EH (cell line): ENCODE measurements around the gene EIF4E2.

ENCODE experiments used
- DNase-seq: peaks from one replicate; pipeline ENCODE4 v3.0.0-alpha.2; 2015; ENCODE audit warnings: low read depth

EIF4E2 gene

GRCh38 chr2:232538671-232539070 is 11.8 kb upstream of the EIF4E2 start:
- DNase-seq: no peak

GRCh38 chr2:232539298-232540231 is 10.9 kb upstream of the EIF4E2 start, which contains the start of gene CHRNG:
CHRNG (plus strand) TSS chr2:232539692; CDS start chr2:232539748, 56 bp downstream.
- no peak for DNase-seq

- no peak for DNase-seq
Observed at GRCh38 chr2:232540441-232541041, 9.9 kb upstream of the EIF4E2 start.

- DNase-seq: no peak
Observed at GRCh38 chr2:232541195-232541960, 9.1 kb upstream of the EIF4E2 start.

- no peak for DNase-seq
Observed at GRCh38 chr2:232541961-232542714, 8.4 kb upstream of the EIF4E2 start.

GRCh38 chr2:232542715-232543467 is 7.6 kb upstream of the EIF4E2 start:
- DNase-seq: no peak

- no peak for DNase-seq
Observed at GRCh38 chr2:232543491-232543890, 7.0 kb upstream of the EIF4E2 start.

- no peak for DNase-seq
Observed at GRCh38 chr2:232543928-232544631, 6.4 kb upstream of the EIF4E2 start.

- no peak for DNase-seq
Observed at GRCh38 chr2:232544674-232545073, 5.8 kb upstream of the EIF4E2 start.

- no peak for DNase-seq
Observed at GRCh38 chr2:232545511-232546375, 4.7 kb upstream of the EIF4E2 start.

- DNase-seq: no peak
Observed at GRCh38 chr2:232547991-232548390, 2.5 kb upstream of the EIF4E2 start.

- peak; percentile 9 for DNase-seq
Observed at GRCh38 chr2:232549655-232550353, 685 bp upstream of the EIF4E2 start.

GRCh38 chr2:232551250-232551638 is 755 bp downstream of the EIF4E2 start:
- DNase-seq: no peak

GRCh38 chr2:232551776-232552175 is 1.3 kb downstream of the EIF4E2 start:
- no peak for DNase-seq

- no peak for DNase-seq
Observed at GRCh38 chr2:232556426-232556825, 5.9 kb downstream of the EIF4E2 start.

GRCh38 chr2:232562515-232563151 is 12.1 kb downstream of the EIF4E2 start:
- DNase-seq: no peak

GRCh38 chr2:232563580-232563979 is 13.1 kb downstream of the EIF4E2 start:
- DNase-seq: peak; percentile 33

GRCh38 chr2:232567721-232568120 is 17.2 kb downstream of the EIF4E2 start:
- DNase-seq: no peak
